ENCODE data around the gene D2HGDH.
"Not testable (repeated sequence)": the region's sequence is repeated elsewhere in the genome, so short reads cannot be mapped to it uniquely, and the experiment has no call there.

The D2HGDH gene

GRCh38 chr2:241776336-241777169 lies 42.1 kb downstream of the D2HGDH start, which contains the start of gene GAL3ST2:
Gene GAL3ST2 (plus strand): TSS chr2:241776822. CDS start chr2:241776956, 134 bp downstream.
- Histone ChIP-seq H3K4me3 (ENCODE audit: low read length) (no peak within 1 kb of the TSS), H3K27me3 (ENCODE audit: control insufficient read depth, insufficient read depth, low read length) (peaks cover 22% of the 10 kb centered on the region), H3K4me1 (ENCODE audit: control insufficient read depth, insufficient read depth, low read length) (peaks cover 20% of the 10 kb centered on the region), H3K9ac (ENCODE audit: low read length) (no peak within 1 kb of the TSS), H3K9me3 (ENCODE audit: control insufficient read depth, low read length) (no peaks in the 10 kb centered on the region), H3K36me3 (ENCODE audit: control insufficient read depth, insufficient read depth, low read length) (no peaks in the 10 kb centered on the region)

GRCh38 chr2:241777170-241777685 lies 42.8 kb downstream of the D2HGDH start:
- Histone ChIP-seq H3K4me1 (ENCODE audit: control insufficient read depth, insufficient read depth, low read length) (peaks cover 20% of the 10 kb centered on the region), H3K9ac (ENCODE audit: low read length) (no peak overlapping the region), H3K27me3 (ENCODE audit: control insufficient read depth, insufficient read depth, low read length) (peaks cover 19% of the 10 kb centered on the region), H3K4me3 (ENCODE audit: low read length) (no peak overlapping the region), H3K9me3 (ENCODE audit: control insufficient read depth, low read length) (no peaks in the 10 kb centered on the region), H3K36me3 (ENCODE audit: control insufficient read depth, insufficient read depth, low read length) (no peaks in the 10 kb centered on the region)

DNA sequence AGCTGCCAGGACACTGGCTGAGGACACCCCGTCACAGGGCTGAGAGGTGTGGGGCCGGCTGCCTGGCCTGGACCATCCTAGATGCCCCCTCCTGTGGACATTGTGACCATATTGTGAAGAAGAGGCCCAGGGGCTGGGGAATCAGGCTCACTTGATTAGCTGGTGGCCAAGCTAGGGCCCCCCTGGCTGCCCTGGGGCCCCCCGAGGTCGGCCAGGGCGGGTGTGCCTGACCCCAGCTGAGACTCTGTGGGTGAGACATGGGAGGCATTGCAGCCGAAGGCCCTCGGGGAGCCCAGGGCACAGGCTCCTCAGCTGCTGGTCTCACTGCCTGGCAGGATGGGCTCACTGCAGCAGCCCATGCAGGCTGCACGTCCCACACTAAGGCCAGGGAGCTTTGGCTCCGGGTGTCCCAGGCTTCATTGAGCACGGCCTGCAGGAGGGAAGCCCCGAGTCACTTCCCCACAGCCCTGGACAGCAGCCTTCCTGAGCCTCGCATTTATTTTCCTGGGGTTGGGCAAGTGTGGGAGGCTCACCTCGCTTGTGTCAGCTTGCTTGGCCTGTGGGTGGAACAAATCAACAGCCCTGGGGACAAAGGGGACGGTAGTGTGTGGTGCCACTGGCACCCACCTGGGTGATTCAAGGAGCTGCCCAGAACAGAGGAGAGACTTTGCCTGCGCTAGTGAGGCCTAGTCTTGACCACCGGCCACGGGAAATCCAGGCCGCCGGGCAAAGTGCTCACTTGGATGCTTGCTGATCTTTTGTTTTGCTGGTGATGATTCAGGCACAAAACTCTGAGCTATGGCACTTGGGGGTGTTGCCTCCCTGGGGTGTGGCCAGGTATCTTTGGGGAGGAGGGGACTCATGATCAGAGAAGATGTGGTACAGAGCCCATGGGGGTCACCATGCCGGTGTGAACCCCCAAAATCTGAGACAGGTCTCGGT lies 43.5 kb downstream of the D2HGDH start:
- H3K4me1 ChIP-seq (ENCODE audit: control insufficient read depth, insufficient read depth, low read length): peaks cover 20% of the 10 kb centered on the region

GRCh38 chr2:241780939-241781569 lies 46.6 kb downstream of the D2HGDH start:
- Histone ChIP-seq H3K27me3 (ENCODE audit: control insufficient read depth, insufficient read depth, low read length) (peaks cover 7% of the 10 kb centered on the region), H3K36me3 (ENCODE audit: control insufficient read depth, insufficient read depth, low read length) (no peaks in the 10 kb centered on the region), H3K9me3 (ENCODE audit: control insufficient read depth, low read length) (no peaks in the 10 kb centered on the region), H3K4me1 (ENCODE audit: control insufficient read depth, insufficient read depth, low read length) (no peaks in the 10 kb centered on the region), H3K4me3 (ENCODE audit: low read length) (no peak overlapping the region), H3K9ac (ENCODE audit: low read length) (no peak overlapping the region)

More for the DNA sequence above, 43.5 kb downstream of the D2HGDH start:
- no peak overlapping the region for H3K9ac ChIP-seq (ENCODE audit: low read length)
- no peaks in the 10 kb centered on the region for H3K36me3 ChIP-seq (ENCODE audit: control insufficient read depth, insufficient read depth, low read length)
- H3K27me3 ChIP-seq (ENCODE audit: control insufficient read depth, insufficient read depth, low read length): peaks cover 19% of the 10 kb centered on the region
- no peak overlapping the region for H3K4me3 ChIP-seq (ENCODE audit: low read length)
- no peaks in the 10 kb centered on the region for H3K9me3 ChIP-seq (ENCODE audit: control insufficient read depth, low read length)

DNA sequence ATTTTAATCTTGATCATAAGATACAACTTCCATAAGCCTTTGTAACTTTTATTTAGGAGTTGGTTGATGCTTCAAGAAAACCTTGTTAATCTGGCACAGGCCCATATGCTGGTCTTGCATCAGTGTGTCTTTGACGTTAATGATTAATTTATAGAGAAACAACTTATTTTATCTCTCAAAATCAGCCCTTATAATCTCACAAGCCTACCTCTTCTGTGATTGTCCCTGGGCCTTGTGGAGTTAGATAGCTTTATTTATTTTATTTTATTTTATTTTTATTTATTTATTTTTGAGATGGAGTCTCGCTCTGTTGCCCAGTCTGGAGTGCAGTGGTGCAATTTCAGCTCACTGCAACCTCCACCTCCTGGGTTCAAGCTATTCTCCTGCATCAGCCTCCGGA lies 47.6 kb downstream of the D2HGDH start:
- H3K9me3 ChIP-seq (ENCODE audit: control insufficient read depth, low read length); H3K27me3 ChIP-seq (ENCODE audit: control insufficient read depth, insufficient read depth, low read length); H3K36me3 ChIP-seq (ENCODE audit: control insufficient read depth, insufficient read depth, low read length); H3K9ac ChIP-seq (ENCODE audit: low read length); H3K4me1 ChIP-seq (ENCODE audit: control insufficient read depth, insufficient read depth, low read length); H3K4me3 ChIP-seq (ENCODE audit: low read length): not testable (repeated sequence)

- Histone ChIP-seq H3K4me1 (ENCODE audit: control insufficient read depth, insufficient read depth, low read length) (no peaks in the 10 kb centered on the region), H3K9ac (ENCODE audit: low read length) (no peak overlapping the region), H3K27me3 (ENCODE audit: control insufficient read depth, insufficient read depth, low read length) (no peaks in the 10 kb centered on the region), H3K9me3 (ENCODE audit: control insufficient read depth, low read length) (no peaks in the 10 kb centered on the region), H3K36me3 (ENCODE audit: control insufficient read depth, insufficient read depth, low read length) (no peaks in the 10 kb centered on the region), H3K4me3 (ENCODE audit: low read length) (no peak overlapping the region)
Observed at GRCh38 chr2:241788135-241788534, 53.7 kb downstream of the D2HGDH start.

DNA sequence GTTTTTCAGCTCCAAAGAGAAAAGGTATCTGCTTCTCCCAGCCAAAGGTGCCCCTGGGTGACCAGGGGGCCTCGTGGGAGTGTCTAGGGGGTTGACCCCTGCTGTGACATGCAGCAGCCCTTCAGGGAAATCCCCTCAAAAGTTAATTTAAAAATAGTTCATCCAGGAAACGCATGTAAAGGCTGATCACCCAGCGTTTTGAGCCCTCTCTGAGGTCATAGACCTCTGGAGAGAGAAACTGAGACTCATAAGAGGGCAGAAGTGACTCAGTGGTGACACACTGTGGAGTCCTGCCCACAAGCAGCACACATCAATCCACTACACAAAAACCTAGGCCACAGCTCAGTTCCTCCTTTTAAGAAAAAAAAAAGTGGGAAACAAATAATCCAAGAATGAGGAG lies 54.1 kb downstream of the D2HGDH start:
- H3K9ac ChIP-seq (ENCODE audit: low read length): no peak overlapping the region
- no peaks in the 10 kb centered on the region for H3K27me3 ChIP-seq (ENCODE audit: control insufficient read depth, insufficient read depth, low read length)
- no peaks in the 10 kb centered on the region for H3K9me3 ChIP-seq (ENCODE audit: control insufficient read depth, low read length)
- no peaks in the 10 kb centered on the region for H3K4me1 ChIP-seq (ENCODE audit: control insufficient read depth, insufficient read depth, low read length)
- H3K36me3 ChIP-seq (ENCODE audit: control insufficient read depth, insufficient read depth, low read length): no peaks in the 10 kb centered on the region
- H3K4me3 ChIP-seq (ENCODE audit: low read length): no peak overlapping the region

GRCh38 chr2:241791385-241791784 lies 57.0 kb downstream of the D2HGDH start:
- H3K9ac ChIP-seq (ENCODE audit: low read length); H3K36me3 ChIP-seq (ENCODE audit: control insufficient read depth, insufficient read depth, low read length); H3K9me3 ChIP-seq (ENCODE audit: control insufficient read depth, low read length); H3K4me1 ChIP-seq (ENCODE audit: control insufficient read depth, insufficient read depth, low read length); H3K4me3 ChIP-seq (ENCODE audit: low read length); H3K27me3 ChIP-seq (ENCODE audit: control insufficient read depth, insufficient read depth, low read length): not testable (repeated sequence)

- H3K9ac ChIP-seq (ENCODE audit: low read length): no peak overlapping the region
- H3K27me3 ChIP-seq (ENCODE audit: control insufficient read depth, insufficient read depth, low read length): no peaks in the 10 kb centered on the region
Observed at GRCh38 chr2:241793385-241793784, 59.0 kb downstream of the D2HGDH start.

DNA sequence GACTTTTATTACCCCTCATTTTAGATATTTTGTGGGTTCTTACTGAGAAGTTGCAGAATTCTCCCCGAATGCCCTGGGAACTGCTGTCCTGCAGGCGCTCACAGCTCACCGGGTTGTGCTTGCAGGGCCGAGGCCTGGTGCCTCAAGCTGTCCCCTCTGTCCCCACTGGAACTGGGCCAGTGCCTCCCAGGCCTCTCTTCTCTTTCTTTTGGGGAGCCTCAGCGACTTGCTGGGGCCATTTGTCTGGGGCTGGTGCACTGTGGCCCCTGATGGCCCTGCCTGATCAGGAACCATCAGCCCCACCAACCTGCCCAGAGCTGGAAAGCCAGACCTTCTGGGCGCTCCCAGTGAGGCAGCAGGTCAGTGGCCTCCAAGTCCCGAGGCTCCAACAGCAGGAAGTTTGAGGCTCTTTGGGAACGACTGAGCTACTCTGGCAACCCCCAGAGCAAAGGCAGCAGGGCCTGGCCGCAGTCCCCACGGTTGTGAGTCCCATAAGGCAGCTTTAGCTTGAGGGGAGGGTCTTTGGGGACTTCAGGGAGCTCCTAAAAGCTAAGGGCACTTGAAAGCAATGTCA lies 59.9 kb downstream of the D2HGDH start:
- H3K9me3 ChIP-seq (ENCODE audit: control insufficient read depth, low read length): no peaks in the 10 kb centered on the region
- no peaks in the 10 kb centered on the region for H3K27me3 ChIP-seq (ENCODE audit: control insufficient read depth, insufficient read depth, low read length)
- no peak overlapping the region for H3K4me3 ChIP-seq (ENCODE audit: low read length)
- no peaks in the 10 kb centered on the region for H3K36me3 ChIP-seq (ENCODE audit: control insufficient read depth, insufficient read depth, low read length)
- H3K9ac ChIP-seq (ENCODE audit: low read length): no peak overlapping the region
- no peaks in the 10 kb centered on the region for H3K4me1 ChIP-seq (ENCODE audit: control insufficient read depth, insufficient read depth, low read length)

More at GRCh38 chr2:241793385-241793784, 59.0 kb downstream of the D2HGDH start:
- H3K36me3 ChIP-seq (ENCODE audit: control insufficient read depth, insufficient read depth, low read length): no peaks in the 10 kb centered on the region
- H3K4me1 ChIP-seq (ENCODE audit: control insufficient read depth, insufficient read depth, low read length): no peaks in the 10 kb centered on the region
- no peak overlapping the region for H3K4me3 ChIP-seq (ENCODE audit: low read length)
- H3K9me3 ChIP-seq (ENCODE audit: control insufficient read depth, low read length): no peaks in the 10 kb centered on the region
